8988T (cell line): ENCODE measurements around the gene SUPT3H.
"Not testable (repeated sequence)": the region's sequence is repeated elsewhere in the genome, so short reads cannot be mapped to it uniquely, and the experiment has no call there.

Source experiments
- DNase-seq: peaks from one replicate; pipeline ENCODE4 v3.0.0; 2011

The SUPT3H gene

GRCh38 chr6:45105170-45105820 is 272.4 kb downstream of the SUPT3H start:
- DNase-seq = no peak

DNA sequence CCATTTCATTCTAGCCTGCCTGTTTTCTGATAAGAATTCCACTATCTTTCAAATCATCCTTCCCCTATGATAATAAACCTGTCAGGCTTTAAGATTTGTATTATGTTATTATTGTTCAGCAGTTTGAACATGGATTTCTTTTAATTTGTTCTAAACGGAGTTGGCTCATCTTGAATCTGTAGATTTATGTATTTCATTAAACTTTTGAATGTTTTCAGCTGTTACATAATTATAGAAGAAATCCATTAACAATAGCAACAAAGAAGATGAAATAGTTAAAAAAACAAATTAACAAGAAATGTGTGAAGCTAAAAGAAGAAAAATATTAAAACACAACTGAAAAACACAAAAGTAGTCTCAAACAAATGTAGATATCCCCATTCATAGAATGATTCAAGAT is 273.3 kb downstream of the SUPT3H start:
- no peak for DNase-seq

DNA sequence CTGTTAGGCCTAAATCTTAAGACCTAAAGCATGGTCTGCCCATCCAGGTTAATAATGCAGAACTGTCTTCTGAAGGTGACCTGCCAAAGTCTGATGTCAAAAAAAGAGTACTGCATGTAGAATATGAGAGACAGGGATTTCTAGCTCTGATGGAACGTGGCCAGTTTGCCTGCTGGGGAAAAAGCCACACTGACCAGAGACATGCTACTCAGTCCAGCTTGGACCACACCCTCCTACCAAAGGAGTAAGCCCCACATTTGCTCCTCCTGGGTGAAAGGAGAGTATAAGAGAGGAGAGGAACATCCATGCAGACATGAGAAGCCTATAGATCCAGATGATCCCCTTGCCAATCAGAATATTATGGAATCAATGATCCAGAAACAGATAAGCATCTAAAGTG is 279.5 kb downstream of the SUPT3H start:
- no peak for DNase-seq

DNA sequence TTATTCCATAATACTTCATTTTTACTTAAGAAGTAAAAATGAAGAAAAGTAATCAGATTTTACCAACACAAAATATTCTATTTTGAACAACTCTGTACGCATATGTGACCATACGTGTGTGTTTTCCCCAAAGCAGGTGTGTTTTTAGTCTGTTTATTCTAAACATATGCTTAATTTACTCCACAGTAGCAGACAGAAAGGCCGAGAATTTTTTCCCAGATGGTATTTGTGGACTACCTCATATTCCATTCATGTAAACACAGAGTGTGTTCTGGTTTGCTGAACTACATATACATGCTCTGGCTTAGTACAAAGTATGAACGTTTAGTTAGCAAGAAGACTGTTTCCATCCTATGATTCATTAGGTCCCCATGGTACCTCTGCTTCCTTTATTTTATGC is 282.9 kb downstream of the SUPT3H start:
- no peak for DNase-seq

GRCh38 chr6:45092135-45092534 is 285.6 kb downstream of the SUPT3H start:
- no peak for DNase-seq

DNA sequence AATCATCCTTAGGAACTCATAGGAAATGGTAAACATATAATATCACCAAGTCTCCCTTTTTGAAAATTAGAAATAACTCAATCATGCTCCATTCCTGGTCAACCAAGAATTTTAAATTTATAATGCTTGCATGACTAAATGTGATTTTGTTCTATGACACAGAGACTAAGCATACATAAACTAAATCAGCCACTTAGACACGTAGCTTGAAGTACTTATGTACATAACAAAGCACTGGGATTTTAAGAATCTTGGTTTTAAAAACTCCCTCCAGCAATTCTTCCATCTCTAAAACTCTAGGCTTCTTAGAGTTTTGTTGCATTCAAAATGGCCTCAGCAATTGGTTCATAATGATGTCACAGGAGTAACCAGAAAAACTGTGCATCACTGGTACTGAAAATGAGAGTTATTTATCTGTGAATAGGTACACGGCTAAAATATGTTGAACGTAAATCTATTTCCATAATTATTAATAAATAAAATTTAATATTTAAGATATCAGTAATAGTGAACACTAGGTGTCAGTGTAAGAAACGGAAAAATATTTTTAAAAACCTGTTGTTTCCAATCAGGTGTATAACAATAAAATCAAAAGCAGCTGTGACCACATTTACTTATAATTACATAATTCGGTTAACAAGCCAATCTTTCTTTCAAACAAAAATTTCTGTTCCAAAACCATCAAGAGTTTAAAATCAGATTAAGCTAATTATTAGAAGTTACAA is 291.2 kb downstream of the SUPT3H start:
- no peak for DNase-seq

- no peak for DNase-seq
These were observed 293.5 kb downstream of the SUPT3H start for GRCh38 chr6:45084257-45084656.

GRCh38 chr6:45082091-45082490 is 295.6 kb downstream of the SUPT3H start:
- no peak for DNase-seq

DNA sequence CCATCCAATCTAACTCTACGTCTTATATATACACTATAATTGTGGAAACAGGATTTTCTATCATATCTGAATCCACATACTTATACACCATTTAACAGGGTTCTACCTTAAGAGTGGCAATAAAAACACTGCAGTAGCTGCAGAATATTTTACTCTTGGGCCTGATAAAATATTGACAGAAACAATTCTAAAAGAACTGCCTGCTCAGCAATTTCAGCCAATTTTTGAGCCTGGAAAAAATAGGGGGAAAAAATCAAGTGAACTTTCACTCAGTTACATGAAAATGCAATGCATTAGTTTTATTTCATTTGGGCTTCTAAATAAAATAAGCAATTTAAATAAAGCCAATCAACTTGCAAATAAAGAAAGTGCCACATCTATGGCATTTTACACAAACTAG is 296.1 kb downstream of the SUPT3H start:
- no peak for DNase-seq

GRCh38 chr6:45078432-45078831 is 299.3 kb downstream of the SUPT3H start:
- DNase-seq = no peak

DNA sequence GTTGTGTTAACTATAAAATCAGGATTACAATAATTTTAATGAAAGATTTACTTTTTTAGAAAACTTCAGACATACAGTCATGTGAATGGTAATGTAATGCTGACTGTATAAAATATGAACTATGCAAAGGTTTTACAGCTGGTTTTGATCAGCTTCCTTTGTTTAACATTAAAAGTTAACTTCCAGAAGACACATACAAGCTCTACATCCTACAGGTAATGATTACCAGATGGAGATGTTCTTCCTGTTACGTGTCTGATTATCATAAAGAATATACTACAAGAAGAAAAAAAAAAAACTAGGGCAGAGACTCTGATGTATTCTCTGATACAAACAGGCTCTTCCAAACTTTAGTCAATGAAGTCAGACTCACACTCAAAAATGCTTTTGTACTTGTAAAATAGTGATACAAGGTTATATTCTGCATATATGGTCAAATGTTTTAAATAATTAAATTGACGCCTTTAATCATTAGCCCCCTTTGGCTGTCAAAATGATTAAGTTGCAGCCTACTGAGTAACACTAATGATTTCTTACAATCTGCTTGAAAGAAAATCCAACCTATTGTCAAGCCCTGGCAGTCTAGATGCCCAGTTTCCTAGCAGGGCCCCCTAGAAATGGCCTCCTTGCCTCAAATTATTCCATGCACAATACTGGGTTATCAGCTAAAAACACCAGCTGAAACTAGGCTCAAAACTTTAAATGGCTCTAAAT is 301.4 kb downstream of the SUPT3H start:
- DNase-seq = no peak

- DNase-seq = no peak
These were observed 302.5 kb downstream of the SUPT3H start for GRCh38 chr6:45075246-45075645.

DNA sequence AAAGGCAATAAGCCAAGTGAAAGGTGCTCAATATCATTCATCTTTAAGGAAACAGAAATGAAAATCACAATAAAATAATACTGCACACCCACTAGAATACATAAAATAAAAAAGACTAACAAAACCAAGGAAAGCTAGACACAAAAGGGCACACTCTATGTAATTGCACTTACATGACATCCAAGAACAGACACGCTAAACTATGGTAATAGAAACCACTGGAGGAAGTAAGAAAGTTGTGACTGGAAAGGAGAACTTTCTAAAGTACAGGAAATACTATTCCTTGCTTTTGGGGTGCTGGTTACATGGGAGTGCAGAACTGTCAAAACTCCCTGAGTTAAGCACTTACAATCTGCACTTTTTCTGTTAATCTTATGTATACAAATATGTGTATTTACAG is 303.3 kb downstream of the SUPT3H start:
- DNase-seq = no peak

GRCh38 chr6:45073771-45074170 is 304.0 kb downstream of the SUPT3H start:
- DNase-seq = no peak

DNA sequence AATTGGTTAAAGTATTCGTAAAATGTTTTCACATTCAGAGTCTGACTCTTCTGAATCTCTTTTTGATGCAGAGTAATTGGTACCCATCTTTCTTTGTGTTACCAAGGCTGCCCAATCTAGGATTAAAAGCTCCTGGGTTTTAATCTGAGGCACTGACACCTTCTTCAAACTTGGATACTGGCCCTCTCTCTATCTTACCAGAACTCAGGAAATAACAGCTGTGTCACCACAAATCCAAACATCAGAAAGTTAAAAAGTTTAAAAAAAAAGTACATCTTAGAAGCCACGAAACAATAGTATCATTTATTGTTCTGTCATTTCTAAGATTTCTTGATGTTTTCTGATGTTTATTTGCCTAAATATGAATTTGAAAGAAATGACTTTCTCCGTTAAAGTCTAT is 305.1 kb downstream of the SUPT3H start:
- no peak for DNase-seq

DNA sequence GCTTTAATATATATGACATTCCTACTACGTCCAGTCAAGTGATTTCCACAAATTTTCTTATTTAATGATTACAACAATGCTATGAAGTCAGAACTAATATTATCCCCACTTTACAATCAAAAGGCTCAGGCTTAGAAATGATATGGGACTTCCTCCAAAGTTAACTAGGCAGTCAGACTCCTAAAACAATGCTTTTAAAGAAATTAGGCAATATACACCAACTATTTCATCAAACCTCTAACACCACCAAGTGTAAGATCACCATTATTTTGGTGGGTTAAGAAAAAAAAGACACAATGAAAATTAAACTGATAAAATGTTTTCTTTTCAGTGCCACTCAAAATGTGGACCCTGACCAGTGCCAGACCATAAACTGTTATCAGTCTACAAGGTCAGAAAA is 305.7 kb downstream of the SUPT3H start:
- no peak for DNase-seq

DNA sequence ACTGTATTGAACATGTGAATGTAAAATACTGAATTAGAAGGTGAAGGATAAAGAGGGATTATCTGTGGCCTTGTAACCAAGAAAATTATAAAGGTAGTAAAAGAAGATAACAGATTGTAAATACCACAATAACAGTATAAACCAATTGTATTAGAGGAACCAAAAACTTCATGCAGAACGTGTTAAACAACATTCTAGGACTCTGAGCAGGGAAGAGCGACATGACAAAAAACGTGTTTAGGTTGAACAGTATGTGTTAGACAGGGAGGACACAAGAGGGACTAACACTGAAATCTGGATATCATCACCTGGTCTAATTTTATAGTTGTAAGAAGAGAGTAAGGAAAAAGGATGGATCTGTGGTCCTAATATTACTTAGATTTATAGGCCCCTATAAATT is 308.6 kb downstream of the SUPT3H start:
- DNase-seq = no peak

DNA sequence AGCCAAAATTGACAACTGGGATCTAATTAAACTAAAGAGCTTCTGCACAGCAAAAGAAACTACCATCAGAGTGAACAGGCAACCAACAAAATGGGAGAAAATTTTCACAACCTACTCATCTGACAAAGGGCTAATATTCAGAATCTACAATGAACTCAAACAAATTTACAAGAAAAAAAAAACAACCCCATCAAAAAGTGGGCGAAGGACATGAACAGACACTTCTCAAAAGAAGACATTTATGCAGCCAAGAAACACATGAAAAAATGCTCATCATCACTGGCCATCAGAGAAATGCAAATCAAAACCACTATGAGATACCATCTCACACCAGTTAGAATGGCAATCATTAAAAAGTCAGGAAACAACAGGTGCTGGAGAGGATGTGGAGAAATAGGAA is 310.3 kb downstream of the SUPT3H start:
- not testable (repeated sequence) for DNase-seq

DNA sequence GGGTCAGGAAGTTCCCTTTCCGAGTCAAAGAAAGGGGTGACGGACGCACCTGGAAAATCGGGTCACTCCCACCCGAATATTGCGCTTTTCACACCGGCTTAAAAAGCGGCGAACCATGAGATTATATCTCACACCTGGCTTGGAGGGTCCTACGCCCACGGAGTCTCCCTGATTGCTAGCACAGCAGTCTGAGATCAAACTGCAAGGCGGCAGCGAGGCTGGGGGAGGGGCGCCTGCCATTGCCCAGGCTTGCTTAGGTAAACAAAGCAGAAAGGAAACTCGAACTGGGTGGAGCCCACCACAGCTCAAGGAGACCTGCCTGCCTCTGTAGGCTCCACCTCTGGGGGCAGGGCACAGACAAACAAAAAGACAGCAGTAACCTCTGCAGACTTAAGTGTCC is 315.1 kb downstream of the SUPT3H start:
- not testable (repeated sequence) for DNase-seq

GRCh38 chr6:45057711-45058110 is 320.0 kb downstream of the SUPT3H start:
- DNase-seq = no peak

- DNase-seq = no peak
These were observed 323.1 kb downstream of the SUPT3H start for GRCh38 chr6:45054610-45055009.

- DNase-seq = no peak
These were observed 325.4 kb downstream of the SUPT3H start for GRCh38 chr6:45052325-45052724.

DNA sequence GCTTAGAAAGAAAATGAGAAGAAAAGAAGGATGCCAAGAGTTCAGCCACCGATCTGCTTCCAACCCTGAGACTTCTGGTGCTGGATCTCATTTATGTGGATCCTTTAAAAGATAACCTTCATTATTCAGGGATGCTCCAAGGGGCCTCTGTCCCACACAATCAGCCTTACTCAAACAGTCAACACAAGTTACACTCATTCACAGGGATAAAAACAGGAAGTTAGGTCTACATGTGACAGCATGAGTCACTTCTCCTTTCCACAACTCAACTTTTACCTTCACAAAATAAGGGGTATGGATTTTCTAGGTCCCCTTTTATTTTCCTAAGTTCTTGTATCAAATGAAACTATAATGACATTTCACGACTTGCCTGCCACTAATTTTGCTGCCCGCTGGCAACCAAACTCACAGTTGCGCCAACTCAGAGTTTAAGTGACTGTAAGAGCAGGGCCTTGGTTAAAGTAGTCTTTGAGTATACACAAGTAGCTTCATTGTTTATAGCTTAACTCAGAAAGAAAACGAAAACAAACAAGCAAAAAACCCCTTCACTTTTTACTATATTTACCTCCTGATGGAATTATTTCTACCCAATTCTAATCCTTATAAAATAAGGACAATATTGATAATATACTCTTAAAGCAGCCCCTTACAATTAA is 328.4 kb downstream of the SUPT3H start:
- no peak for DNase-seq

- DNase-seq = no peak
These were observed 330.2 kb downstream of the SUPT3H start for GRCh38 chr6:45047573-45047972.
